ENCODE measurements around the gene KLHL17. TPM values are rescaled to one million over a fixed set of nuclear protein-coding genes. Genes with fewer than 3 reads are reported as not detected.

KLHL17 gene
- total RNA-seq, 1 experiment from 2014 or later: 32.1 TPM

DNA sequence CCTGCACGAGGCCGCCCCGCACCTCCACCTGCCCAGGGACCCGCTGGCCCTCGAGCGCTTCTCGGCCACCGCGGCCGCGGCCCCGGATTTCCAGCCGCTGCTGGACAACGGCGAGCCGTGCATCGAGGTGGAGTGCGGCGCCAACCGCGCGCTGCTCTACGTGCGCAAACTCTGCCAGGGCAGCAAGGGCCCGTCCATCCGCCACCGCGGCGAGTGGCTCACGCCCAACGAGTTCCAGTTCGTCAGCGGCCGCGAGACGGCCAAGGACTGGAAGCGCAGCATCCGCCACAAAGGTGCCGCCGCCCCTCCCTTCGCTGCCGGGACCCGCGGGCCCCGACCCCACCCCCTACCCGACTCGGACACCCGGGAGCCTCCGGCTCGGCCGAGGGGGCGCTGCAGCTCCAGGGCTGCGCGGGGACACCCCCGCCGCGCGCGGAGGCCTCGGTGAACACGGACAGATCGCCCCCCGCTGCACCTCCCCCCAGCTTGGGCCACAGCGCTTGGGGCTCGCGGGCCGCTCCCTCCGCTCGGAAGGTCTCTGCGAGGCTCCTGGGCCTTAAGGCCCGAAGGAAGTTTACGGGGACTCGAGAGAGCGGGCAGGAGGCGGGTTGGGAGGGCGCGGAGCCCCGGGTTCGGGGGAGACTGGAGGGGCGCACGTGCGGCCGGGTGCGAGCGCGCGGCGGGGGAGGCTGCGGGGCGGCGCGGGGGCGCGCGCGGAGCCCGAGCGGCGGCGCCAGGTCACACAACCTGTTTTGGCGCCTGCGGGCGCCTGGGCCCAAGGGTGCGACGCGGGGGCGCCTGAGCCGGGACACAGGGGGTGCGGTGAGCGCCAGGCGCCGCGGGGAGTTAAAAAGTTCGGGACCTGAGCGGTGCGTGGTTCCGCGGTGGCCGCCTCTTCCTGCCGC lies 35.5 kb upstream of the KLHL17 start:
- Histone ChIP-seq H3K27me3 (ENCODE audit: low read length) (peaks cover 66% of the 10 kb centered on the region), H3K4me2 (ENCODE audit: low read length) (peak overlapping the region; percentile 85), H3K36me3 (ENCODE audit: low read depth, low read length) (no peaks in the 10 kb centered on the region), H2AFZ (ENCODE audit: low read length) (peak overlapping the region; percentile 61; the same call in 1 of the 2 replicates), H3F3A (ENCODE audit: low read length, unreplicated experiment) (no peaks in the 10 kb centered on the region), H3K27ac (ENCODE audit: low read length) (no peak overlapping the region), H3K4me3 (ENCODE audit: low read length) (peak overlapping the region; percentile 48), H4K20me1 (ENCODE audit: low read length) (no peaks in the 10 kb centered on the region), H3K9me3 (ENCODE audit: low read length) (no peaks in the 10 kb centered on the region), H3K79me2 (ENCODE audit: low read length) (no peaks in the 10 kb centered on the region), H3K9me2 (replicated peaks; ENCODE audit: low read length) (no peaks in the 10 kb centered on the region), H3K9ac (ENCODE audit: low read length) (no peak overlapping the region), H3K4me1 (ENCODE audit: insufficient read depth, low read length) (peaks cover 10% of the 10 kb centered on the region)
- DNase-seq (peak; percentile 47), ATAC-seq (peak; percentile 19)
- no TSS peak for BruUV-seq (replicated peaks)
- intact Hi-C loops (cut with micrococcal nuclease): no loop called here
- ChIA-PET CTCF (no interaction called here), POLR2A (ENCODE audit: unreplicated experiment) (no interaction called here)
- TF ChIP-seq EZH2phosphoT487 (IDR thresholded peaks at IDR 0.05; ENCODE audit: borderline replicate concordance, low read length) (peak; percentile 84; the same call in 1 of the 2 replicates), EZH2 (IDR thresholded peaks at IDR 0.05; ENCODE audit: low read length, unreplicated experiment) (peak; percentile 87)
- TF ChIP-seq, protein P1, sequence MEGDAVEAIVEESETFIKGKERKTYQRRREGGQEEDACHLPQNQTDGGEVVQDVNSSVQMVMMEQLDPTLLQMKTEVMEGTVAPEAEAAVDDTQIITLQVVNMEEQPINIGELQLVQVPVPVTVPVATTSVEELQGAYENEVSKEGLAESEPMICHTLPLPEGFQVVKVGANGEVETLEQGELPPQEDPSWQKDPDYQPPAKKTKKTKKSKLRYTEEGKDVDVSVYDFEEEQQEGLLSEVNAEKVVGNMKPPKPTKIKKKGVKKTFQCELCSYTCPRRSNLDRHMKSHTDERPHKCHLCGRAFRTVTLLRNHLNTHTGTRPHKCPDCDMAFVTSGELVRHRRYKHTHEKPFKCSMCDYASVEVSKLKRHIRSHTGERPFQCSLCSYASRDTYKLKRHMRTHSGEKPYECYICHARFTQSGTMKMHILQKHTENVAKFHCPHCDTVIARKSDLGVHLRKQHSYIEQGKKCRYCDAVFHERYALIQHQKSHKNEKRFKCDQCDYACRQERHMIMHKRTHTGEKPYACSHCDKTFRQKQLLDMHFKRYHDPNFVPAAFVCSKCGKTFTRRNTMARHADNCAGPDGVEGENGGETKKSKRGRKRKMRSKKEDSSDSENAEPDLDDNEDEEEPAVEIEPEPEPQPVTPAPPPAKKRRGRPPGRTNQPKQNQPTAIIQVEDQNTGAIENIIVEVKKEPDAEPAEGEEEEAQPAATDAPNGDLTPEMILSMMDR (conservative IDR thresholded peaks at IDR 0.05; ENCODE audit: low read depth, low read length): no peak

DNA sequence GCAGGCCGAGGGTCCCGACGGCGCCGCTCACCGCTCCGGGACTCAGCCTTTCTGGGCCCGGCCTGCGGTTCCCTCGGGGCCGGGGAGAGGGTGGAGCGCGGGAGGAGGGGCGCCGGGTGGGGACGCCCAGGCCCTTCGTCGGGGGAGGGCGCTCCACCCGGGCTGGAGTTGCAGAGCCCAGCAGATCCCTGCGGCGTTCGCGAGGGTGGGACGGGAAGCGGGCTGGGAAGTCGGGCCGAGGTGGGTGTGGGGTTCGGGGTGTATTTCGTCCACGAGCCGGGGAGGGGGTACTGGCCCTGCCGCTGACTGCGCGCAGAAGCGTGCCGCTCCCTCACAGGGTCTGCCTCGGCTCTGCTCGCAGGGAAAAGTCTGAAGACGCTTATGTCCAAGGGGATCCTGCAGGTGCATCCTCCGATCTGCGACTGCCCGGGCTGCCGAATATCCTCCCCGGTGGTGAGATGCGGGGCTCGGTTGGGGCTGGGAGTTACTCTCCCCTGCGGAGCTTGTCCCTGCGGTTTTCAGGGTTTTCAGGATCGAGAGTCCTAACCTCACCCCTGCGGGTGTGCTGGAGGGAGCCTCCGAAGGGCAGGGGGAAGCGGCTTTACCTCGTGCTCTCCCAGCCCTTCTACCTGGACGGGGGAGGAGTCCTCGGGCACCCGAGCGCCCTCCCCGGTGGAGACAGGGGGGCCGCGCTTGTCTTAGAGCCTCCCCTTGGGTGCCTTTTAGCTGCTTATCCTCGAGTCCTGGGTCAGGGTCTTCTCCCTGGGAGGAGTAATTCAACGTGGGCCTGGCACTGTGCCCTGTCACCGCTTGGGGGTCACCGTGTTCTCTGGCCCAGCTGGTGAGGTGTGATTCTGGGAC lies 34.6 kb upstream of the KLHL17 start:
- Histone ChIP-seq H3K4me2 (ENCODE audit: low read length) (peak overlapping the region; percentile 16; the same call in 1 of the 2 replicates), H3K79me2 (ENCODE audit: low read length) (no peaks in the 10 kb centered on the region), H3K4me1 (ENCODE audit: insufficient read depth, low read length) (peaks cover 10% of the 10 kb centered on the region), H4K20me1 (ENCODE audit: low read length) (no peaks in the 10 kb centered on the region), H3F3A (ENCODE audit: low read length, unreplicated experiment) (no peaks in the 10 kb centered on the region), H3K4me3 (ENCODE audit: low read length) (peak overlapping the region; percentile 27; the same call in 1 of the 2 replicates), H3K27ac (ENCODE audit: low read length) (no peak overlapping the region), H3K9me2 (replicated peaks; ENCODE audit: low read length) (no peaks in the 10 kb centered on the region), H3K9ac (ENCODE audit: low read length) (no peak overlapping the region), H3K27me3 (ENCODE audit: low read length) (peaks cover 57% of the 10 kb centered on the region), H3K36me3 (ENCODE audit: low read depth, low read length) (no peaks in the 10 kb centered on the region), H2AFZ (ENCODE audit: low read length) (no peak overlapping the region), H3K9me3 (ENCODE audit: low read length) (no peaks in the 10 kb centered on the region)
- no TSS peak for BruUV-seq (replicated peaks)
- TF ChIP-seq, protein P1 (conservative IDR thresholded peaks at IDR 0.05; ENCODE audit: low read depth, low read length): no peak
- peak; percentile 70 for TF ChIP-seq EZH2 (IDR thresholded peaks at IDR 0.05; ENCODE audit: low read length, unreplicated experiment)
- peak; percentile 54 for TF ChIP-seq EZH2phosphoT487 (IDR thresholded peaks at IDR 0.05; ENCODE audit: borderline replicate concordance, low read length)
- ATAC-seq: no peak
- intact Hi-C loops (cut with micrococcal nuclease): no loop called here
- no peak for DNase-seq
- ChIA-PET POLR2A (ENCODE audit: unreplicated experiment) (no interaction called here), CTCF (interaction anchor here (0.6 kb wide), 1 partner anchor 41 kb away, joined by 5 read pairs; no protein-coding TSS in a partner anchor)

All from PC-3 (cell line).